ENCODE measurements around the gene RANBP9. TPM values are rescaled to one million over a fixed set of nuclear protein-coding genes. Genes with fewer than 3 reads are reported as not detected.

RANBP9 gene
- total RNA-seq, 1 experiment from 2014 or later, result 44.5 TPM

GRCh38 chr6:13743736-13744127, 32.1 kb upstream of the RANBP9 start:
- no peak overlapping the region for H3K27ac ChIP-seq (ENCODE audit: low read length)
- no peak for DNase-seq (ENCODE audit: low read depth, low spot score)
- no peaks in the 10 kb centered on the region for H3K27me3 ChIP-seq (ENCODE audit: control insufficient read depth, insufficient read depth, low read length)
- no peaks in the 10 kb centered on the region for H3K9me3 ChIP-seq (ENCODE audit: control insufficient read depth, insufficient read depth, low read depth, low read length)
- no peak overlapping the region for H3K4me3 ChIP-seq (ENCODE audit: low read depth in 2 of 2, low read length in 2 of 2)
- BruUV-seq (replicated peaks), result no TSS peak
- H3K36me3 ChIP-seq (ENCODE audit: control insufficient read depth, insufficient read depth, low read length), result no peaks in the 10 kb centered on the region
- in situ Hi-C loops (cut with HindIII; ENCODE audit: low pct_unique_long_range_greater_than_20kb, low sequenced_read_pairs), result no loop called here
- POLR2A ChIA-PET, result no interaction called here
- TF ChIP-seq POLR2AphosphoS5 (IDR thresholded peaks at IDR 0.05; ENCODE audit: low read depth, low read length) (no peak), REST (IDR thresholded peaks at IDR 0.05; ENCODE audit: insufficient read depth in 1 of 2, low read depth in 2 of 2, low read length in 1 of 2) (no peak), TCF7L2 (IDR thresholded peaks at IDR 0.05; ENCODE audit: low read depth, low read length) (no peak), SIN3A (IDR thresholded peaks at IDR 0.05; ENCODE audit: borderline replicate concordance, insufficient read depth, low read depth, low read length) (no peak), CTCF (IDR thresholded peaks at IDR 0.05) (no peak)
- intact Hi-C loops (cut with micrococcal nuclease; ENCODE audit: unreplicated experiment), result no loop called here
- H3K4me1 ChIP-seq (ENCODE audit: control insufficient read depth, insufficient read depth, low read length), result no peaks in the 10 kb centered on the region
- CTCF ChIA-PET, result no interaction called here
- ATAC-seq, result no peak

- Histone ChIP-seq H3K9me3 (ENCODE audit: control insufficient read depth, insufficient read depth, low read depth, low read length) (no peaks in the 10 kb centered on the region), H3K4me1 (ENCODE audit: control insufficient read depth, insufficient read depth, low read length) (no peaks in the 10 kb centered on the region), H3K27ac (ENCODE audit: low read length) (no peak overlapping the region), H3K27me3 (ENCODE audit: control insufficient read depth, insufficient read depth, low read length) (no peaks in the 10 kb centered on the region), H3K4me3 (ENCODE audit: low read depth in 2 of 2, low read length in 2 of 2) (no peak overlapping the region), H3K36me3 (ENCODE audit: control insufficient read depth, insufficient read depth, low read length) (no peaks in the 10 kb centered on the region)
- in situ Hi-C loops (cut with HindIII; ENCODE audit: low pct_unique_long_range_greater_than_20kb, low sequenced_read_pairs), result no loop called here
- ATAC-seq (no peak), DNase-seq (ENCODE audit: low read depth, low spot score) (no peak)
- ChIA-PET CTCF (no interaction called here), POLR2A (no interaction called here)
- intact Hi-C loops (cut with micrococcal nuclease; ENCODE audit: unreplicated experiment), result no loop called here
- TF ChIP-seq SIN3A (IDR thresholded peaks at IDR 0.05; ENCODE audit: borderline replicate concordance, insufficient read depth, low read depth, low read length), result no peak
- no peak for TF ChIP-seq CTCF (IDR thresholded peaks at IDR 0.05)
- TF ChIP-seq POLR2AphosphoS5 (IDR thresholded peaks at IDR 0.05; ENCODE audit: low read depth, low read length), result no peak
- no peak for TF ChIP-seq REST (IDR thresholded peaks at IDR 0.05; ENCODE audit: insufficient read depth in 1 of 2, low read depth in 2 of 2, low read length in 1 of 2)
- TF ChIP-seq TCF7L2 (IDR thresholded peaks at IDR 0.05; ENCODE audit: low read depth, low read length), result no peak
- BruUV-seq (replicated peaks), result no TSS peak
These were observed 31.5 kb upstream of the RANBP9 start for GRCh38 chr6:13742961-13743735.

All from Panc1 (cell line).